Measurements from ENCODE around the gene KLF17.

GRCh38 chr1:44151808-44152207 is 33.2 kb downstream of the KLF17 start:
- no peak for TF ChIP-seq CTCF (conservative IDR thresholded peaks at IDR 0.05 in 1 of 2, IDR thresholded peaks at IDR 0.05 in 1 of 2; ENCODE audit: extremely low read depth in 1 of 2, insufficient read depth in 1 of 2, low read depth in 1 of 2, low read length in 2 of 2)
- no peak for TF ChIP-seq EZH2 (IDR thresholded peaks at IDR 0.05; ENCODE audit: borderline replicate concordance, low read length)

All from mammary epithelial cell (primary cell).